ENCODE measurements around the gene TLCD1.

TLCD1 gene

GRCh38 chr17:28682655-28683054 lies 43.4 kb downstream of the TLCD1 start:
- DNase-seq, result no peak

- no peak for DNase-seq
Measured at GRCh38 chr17:28675980-28676379, 50.1 kb downstream of the TLCD1 start.

GRCh38 chr17:28675490-28675889 lies 50.5 kb downstream of the TLCD1 start:
- DNase-seq, result no peak

All from T1000 (cell line).